COLO829 (cell line): ENCODE results near the gene LATS2.

Experiments used
- DNase-seq: peaks from one replicate; pipeline ENCODE4 v3.0.0; 2012; ENCODE audit warnings: low spot score

LATS2 gene

DNA sequence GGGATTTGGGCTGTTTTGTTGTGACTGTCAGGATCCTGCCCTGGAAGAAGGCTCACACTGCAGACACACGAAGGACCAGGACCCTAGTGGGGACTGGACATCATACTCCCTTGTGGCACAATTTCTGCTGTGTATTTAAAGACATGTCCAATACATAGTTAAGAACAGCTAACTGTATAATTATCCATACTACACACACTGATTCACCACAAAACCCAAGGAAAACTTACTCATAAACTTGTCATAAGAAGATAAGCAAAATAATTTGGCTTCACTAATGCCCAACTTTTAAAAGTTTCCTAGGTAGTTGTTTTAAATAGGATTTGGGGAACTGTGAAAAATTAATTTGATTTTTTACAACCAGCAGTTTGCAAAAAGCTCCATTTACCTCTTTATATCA lies 46.1 kb downstream of the LATS2 start:
- DNase-seq: no peak

DNA sequence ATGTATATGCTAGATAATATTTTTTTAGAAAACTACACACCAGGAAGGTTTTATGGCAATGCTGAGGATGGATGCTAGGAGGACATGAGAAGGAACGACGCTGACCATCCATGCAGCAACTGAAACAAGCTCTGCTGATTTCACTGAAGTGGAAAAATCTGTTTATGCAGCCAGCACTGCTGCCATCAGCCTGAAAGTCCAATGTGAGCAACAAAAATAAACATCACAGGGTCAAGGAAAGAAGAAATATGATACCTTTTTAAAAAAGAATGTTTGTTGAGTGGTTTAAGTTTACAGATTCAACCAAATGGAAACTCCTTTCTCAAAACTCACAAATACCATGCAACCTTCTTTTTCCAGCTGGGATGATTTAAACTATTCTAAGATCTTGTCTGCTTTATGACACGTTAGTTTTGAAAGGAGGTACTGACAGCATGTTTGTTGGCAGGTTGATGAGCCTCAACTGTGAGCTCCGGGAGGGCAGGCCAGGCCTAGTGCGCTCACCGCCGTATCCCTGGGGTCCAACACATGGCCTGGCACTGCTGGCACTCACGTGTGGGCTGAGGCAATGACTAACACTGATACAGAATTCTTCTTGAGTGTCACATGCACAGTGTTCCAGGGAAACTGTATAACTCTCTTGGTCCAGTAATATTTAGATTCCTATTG lies 46.8 kb downstream of the LATS2 start:
- DNase-seq: no peak

DNA sequence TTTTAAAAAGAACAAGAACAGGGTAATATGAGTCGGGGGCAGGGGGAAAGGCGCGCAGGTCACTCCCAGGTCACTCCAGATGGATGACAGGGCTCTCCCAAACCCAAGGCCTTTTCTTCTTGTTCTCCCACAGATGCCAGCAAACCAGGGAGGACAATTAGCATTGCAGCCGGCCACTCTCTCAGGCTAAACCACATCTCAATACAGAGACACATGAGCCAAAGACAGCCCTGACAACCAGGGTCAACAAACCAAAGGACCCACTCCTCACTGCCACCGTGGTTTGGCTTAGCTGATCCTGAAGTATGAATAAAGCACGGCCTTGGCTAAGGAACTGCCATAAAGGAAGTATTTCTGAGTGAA lies 47.3 kb downstream of the LATS2 start:
- no peak for DNase-seq

DNA sequence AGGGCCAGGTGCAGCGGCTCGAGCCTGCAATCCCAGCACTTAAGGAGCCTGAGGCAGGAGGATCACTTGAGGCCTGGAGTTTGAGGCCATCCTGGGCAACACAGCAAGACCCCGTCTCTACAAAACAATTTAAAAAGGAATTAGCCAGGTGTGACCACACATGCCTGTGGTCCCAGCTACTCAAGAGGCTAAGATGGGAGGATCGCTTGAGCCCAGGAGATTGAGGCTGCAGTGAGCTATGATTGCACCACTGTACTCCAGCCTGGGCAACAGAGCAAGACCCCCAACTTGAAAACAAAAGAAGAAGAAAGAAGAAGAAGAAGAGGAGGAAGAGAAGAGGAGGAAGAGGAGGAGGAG lies 47.7 kb downstream of the LATS2 start:
- no peak for DNase-seq

DNA sequence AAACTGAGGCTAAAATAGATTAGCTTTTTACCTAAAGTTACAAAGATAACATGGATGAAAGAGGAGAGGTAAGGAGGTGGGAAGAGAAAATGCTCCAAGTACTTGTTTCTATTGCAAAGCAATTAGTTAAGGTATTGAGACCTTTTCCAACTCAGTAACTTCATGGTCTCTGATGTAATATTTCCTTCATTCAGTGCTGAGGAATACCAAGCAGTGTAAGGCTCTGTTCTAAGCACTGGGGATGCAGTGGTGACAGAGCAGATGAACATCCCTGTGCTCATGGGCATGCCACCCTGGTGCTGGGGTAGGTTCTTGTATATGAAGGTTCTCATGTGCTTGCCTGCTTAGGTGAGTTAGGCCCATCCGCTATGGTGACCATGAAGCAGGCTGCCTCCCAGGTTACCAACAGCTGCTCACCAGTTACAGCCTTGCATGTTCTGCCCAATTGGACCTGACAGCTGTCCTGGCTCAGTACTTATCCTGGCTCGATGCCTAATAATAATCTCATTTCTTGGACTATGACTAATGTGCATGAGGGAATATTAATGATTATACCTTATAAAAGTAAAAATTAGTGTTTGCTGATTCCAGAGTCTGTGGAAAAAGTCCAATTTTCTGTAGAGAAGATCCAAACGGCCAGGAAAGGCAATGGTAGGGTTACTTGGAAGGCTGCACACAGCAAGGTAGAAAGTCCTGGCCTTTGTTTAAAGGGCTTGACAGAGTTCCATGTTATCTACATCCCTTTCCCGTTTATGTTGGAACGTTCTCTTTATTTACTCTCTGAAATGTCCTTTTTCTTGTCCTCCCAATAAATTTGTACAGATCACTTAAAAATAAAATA lies 48.3 kb downstream of the LATS2 start:
- no peak for DNase-seq

DNA sequence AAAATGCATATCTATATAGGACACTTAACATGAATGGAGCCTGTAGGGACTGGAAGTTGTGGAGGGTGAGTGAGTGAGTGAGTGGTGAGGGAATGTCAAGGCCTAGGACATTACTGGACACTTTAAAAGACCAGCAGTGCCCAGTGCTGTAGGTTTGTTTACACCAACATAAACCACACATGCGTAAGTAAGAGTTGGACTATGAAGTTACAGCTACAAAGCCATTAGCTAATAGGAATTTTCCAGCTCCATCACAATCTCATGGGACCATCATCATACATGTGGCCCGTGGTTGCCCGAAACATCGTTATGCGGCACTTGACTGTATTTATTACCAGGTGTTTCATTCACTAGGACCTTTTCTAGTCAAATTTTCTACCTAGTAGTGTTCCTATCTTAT lies 49.2 kb downstream of the LATS2 start:
- no peak for DNase-seq

DNA sequence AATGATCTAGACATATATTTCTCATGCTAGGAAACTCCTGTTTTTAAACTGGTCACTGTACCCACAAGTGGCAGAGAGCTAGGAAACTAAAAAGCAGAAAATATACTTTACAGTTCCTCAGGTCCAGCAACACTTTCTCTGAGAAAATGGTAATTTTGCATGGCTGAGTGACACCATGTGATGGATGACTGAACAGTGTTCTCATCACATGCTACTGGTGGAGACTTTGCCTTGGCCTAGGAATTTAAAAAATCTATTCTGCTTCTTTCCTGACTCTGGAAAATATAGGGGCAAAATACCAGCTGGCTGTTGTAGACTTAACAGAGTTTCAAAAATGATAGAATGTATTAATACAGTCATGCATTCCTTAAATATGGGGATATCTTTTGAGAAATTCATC lies 50.0 kb downstream of the LATS2 start:
- DNase-seq: no peak

DNA sequence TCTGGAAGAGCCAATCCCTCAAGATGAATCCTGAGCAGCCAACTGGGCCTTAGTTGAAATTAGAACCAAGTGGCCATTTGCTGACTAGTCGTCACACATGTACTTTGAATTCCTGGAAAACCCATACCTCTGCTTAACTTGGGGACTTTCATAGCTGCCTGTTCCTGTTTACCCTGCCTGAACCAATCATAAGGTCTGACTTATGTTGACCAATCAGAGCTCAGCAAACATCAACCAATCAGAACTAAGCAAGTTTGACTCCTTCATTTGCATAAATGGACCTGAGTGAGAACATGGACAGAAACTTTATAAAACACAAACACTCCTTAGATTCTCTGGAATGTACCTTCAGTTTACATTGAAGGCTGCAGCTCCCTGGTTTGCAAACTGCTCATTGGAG lies 50.8 kb downstream of the LATS2 start:
- DNase-seq: no peak

DNA sequence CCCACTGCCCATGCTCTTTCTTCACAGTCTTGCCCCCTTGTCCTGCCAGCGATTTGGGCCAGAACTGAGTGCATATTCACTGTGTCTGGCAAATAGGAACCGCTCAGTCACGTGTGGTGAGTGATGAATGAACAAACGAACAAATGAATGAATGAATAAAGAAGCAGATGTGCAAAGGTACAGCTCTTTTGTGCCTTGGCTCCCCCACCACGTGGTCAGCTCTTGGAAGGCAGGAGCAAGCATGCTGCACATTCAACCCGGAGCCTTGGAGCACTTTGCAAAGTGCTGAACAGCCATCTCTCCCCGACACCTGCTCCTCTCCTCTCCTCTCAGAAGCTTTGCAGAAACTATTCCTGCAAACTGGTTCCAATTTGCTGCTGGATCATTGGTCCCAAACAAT lies 52.4 kb downstream of the LATS2 start:
- no peak for DNase-seq

DNA sequence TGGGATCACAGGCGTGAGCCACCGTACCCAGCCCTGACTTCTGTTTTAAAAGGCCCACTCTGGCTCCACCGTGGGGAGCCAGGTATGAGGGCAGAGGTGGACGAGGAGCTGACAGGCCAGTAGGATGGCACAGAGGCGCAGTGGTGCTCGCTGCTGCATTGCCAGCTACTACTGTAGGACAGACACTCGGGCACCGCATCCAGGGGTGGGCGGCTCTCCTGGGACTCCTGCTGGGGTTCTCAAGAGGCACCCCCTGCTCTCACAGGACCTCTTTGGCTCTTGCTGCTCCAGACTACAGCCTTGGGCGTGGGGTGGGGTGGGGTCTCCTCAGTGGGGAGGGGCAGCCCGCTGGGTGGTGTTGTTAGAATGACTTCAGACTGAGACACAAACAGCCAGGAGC lies 53.4 kb downstream of the LATS2 start:
- no peak for DNase-seq

DNA sequence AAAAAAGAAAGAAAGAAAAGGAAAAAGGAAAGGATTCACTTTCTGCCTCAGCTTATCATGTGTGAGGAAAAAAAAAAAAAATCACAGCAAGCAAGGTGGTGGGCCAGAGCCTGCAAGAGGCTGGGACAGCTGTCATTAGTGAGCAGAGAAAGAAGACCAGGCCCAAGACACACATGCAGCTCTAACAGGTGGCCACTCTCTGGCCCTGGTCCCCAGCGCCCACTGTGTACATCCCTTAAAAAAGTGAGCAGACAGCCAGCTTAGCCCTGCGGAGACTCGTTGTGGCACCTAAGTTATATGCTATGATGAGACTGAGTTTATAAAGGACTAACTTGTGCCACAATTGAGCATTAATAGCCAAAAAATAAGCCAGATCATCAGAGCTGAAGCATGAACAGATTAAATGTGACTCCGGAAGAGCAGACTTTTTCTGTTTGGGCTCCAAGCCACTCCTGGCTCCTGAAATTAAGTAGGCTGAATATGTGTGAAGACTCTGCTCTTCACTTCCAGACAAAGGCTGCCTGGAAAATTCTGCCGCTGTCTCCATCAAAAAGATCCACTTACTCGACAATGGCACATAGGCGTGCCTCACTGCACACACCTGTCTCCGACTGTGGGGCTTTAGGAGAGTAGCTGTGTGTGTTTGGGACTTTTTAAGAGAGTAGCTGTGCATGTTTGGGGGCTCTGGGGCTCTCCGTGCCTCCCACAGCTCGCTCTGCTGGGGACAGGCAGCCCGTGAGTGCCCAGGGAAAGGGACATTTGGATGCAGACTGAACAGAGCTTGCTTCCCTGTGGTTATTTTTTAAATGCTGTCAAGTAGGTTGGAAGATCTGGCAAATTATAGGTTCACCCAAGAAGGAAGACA lies 55.0 kb downstream of the LATS2 start:
- DNase-seq: no peak

DNA sequence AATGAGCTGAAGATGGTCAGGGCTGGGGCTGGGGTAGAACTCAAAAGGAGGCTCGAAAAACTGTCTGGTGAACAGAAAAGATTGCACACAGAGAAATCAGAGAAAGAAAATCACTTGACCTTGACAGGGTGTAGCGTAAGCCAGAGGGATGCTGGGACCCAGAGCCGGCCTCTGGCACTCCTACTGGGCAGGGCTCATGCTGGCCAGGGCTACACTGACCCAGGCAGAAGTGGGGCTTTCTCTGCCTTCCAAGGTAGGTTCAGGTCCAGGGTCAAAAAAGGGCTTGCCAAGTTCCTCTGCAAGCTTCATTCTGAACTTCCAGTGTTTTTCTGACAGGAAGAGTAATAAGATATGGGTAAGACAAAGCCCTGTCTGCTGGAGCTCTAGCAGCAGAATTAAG lies 56.2 kb downstream of the LATS2 start:
- DNase-seq: no peak

DNA sequence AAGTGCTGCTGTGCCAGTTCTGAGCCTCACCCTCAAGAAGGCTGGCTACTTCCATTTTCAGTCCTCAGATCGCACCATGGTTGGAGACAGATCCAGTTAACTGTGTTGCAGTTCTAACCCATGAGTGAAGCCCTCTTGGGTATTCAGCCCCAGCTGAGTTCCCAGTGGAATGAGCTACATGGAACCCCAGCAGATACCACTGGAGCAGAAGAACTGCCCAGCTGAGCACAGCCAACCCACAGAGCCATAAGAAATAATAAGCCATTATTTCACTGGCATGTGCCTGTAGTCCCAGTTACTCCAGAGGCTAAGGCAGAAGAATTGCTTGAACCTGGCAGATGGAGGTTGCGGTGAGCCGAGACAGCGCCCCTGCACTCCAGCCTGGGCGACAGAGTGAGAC lies 59.9 kb downstream of the LATS2 start:
- no peak for DNase-seq

DNA sequence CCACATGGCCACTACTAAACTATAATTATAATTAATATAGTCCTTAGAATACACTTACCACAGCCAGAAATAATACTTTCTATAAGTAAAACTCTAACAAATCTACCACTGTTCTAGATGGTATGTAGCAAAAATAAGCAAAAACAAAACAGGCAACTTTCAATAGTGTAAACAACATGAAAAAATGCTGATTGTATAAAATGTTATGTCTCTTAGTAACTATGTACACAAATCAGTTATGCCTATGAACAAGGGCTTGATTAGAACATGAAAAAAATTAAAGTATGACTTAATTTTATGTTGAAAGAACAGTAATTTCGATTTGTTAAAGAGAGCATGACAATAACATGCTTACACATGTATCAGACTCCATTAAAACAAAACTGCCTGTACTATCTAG lies 60.7 kb downstream of the LATS2 start:
- no peak for DNase-seq

DNA sequence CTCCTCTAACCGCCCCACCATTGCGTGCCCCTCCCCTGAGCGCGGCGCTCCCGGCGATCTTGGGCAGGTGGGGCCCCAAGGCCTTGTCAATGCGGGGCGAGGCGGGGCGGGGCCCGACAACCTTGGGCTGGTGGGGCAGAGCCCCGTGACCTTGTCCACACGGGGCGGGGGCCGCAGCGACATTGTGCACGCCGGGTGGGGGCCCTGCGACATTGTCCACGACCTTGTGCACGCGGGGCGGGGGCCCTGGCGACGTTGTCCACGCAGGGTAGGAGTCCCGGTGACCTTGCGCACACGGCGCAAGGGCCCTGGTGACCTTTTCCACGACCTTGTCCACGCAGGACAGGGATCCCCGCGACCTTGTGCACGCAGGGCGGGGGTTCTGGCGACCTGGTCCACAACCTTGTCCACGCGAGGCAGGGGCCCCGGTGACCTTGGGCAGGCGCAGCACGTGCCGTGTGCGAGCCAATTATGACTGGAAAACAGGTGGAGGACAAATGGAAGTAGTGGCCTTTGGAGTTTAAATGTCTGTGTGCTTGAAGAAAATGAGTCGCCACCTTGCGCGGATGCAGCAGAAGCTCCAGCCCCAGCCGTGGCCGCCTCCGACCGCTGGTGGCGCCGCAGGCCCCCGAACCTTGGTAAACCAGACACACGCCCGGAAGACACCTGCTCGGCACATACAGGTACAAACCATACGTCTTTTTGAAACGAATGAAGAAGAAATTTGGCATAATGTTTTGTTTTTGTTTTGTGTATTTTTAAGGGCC lies 62.6 kb downstream of the LATS2 start:
- DNase-seq: no peak

DNA sequence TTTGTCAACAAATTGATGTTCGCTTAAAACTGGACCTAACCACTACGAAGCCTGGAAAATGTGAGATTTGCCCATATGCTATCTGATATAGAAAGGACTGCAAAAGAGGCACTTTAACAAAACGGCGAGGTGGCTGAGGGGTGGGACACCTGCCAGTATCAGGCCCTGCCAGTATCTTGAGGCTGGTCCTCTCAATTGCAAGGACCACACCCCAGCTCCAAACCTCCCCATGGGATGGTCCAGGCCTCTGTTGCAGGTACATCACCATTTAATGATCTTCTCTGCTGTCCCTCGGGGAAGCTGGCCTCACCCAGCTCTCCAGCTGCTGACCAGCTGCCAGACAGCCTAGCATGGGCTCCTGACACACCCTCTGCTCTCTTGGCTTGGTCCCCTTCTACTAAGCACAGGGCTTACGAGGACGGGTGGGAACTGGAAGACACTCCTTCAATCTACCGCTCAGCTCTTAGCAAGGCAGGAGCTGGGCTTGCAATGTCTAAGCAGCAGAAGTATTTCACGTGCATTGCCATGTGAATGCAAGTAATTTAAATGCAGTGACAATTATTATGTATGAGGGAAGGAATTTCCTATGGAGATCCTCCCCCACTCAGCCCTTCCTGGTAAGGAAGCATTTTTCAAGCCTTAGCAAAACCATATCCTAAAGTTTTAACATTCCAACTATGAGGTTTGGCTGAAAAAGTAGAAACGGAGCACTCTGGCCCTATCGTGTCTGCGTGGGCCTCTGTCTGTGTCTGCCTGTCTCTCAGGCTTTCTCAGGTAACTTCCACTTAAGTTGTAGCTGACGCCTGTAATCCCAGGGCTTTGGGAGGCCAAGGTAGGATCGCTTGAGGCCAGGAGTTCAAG lies 63.9 kb downstream of the LATS2 start:
- no peak for DNase-seq

DNA sequence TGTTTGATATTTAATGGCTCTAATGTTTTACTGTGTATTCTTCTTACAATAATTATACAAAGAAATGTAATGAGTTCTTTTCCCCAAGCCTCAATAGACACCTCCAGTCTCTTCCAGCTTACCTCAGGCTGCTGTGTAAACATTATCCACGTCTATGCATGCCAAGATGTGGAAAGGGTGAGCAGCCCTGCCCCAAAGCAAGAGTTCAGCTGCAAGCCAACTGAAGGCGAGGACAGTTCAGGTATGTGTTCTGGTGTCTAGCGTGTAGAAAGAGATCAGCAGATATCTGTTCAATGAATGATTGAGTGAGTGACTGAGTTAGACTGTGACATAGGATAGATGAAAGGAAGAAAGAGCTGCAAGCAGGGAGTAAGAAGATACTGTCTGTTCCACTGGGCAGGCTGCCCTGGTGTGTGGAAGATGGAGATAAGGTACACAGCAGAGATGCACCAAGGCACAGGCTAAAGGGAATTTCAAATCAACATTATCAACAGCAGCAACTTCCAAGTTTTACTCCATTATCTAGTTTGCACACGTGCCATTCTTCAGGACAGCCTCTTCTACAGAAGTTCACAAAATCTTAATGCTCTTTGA lies 66.0 kb downstream of the LATS2 start:
- no peak for DNase-seq

DNA sequence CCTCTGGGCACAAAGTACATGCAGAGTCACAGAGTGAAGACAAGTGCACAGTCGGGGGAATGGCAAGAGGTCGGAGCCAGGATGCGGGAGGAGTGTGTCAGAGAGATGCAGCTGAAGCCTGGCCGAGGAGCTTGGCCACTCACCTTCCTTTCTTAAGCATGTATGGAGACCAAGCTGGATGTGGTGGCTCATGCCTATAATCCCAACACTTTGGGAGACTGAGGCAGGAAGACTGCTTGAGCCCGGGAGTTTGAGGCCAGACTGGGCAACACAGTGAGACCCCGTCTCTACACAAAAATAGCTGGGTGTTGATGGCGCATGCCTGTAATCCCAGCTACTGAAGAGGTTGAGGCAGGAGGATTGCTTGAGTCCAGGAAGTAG lies 67.0 kb downstream of the LATS2 start:
- no peak for DNase-seq

DNA sequence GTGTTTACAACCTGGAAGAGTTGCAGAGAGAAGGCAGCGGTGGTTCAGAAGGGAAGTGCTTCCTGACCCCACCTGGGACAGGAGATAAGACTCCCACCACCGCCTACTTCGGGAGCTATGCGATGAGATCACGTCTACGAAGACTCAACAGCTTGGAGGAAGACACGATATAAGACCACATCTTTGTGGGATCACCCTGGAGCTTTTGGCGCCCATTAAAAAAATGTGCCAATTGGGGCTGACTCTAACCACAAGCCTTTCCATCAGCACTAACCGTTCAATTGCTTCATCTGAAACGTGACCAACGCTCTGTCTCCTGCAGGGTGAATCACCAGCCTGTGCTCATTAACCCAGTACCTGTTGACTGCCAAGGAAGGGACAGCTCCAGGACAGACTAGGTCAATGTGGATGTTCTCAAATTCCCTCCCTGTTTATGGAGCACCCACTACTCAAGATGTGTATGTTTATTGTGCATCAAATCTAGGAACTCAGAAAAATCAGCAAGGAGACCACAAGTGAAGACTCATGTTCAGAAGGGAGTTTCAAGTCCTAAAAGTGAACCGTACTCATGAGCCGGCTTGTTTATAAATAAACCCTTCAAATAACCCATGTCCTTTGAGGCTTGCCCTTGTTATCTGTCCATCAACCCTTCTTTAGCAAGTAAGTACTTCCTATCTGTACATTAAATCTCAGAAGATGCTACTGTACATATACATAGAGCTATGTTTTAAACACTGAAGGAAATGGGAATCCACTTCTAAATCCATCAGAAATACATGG lies 67.5 kb downstream of the LATS2 start:
- no peak for DNase-seq

DNA sequence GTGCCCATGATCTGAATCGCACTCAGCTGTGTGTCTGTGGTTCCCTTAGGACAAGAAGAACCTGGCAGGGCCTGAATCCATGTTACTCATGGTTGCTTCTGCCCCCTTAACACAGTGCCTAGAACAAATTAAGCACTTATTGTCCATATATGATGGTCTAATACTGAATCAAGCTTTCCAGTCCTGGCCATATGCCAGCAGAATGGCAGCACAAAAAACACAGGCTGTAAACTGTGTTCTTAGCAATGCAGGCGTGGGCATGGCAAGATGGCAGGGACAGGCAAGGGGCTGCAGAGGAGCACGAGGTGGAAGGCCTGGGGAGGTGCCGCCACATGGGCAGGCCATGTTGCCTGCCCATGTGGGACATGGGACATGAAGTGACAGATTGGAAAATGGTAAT lies 68.2 kb downstream of the LATS2 start:
- DNase-seq: no peak
